ENCODE measurements around the gene FOLR2. TPM values are rescaled to one million over a fixed set of nuclear protein-coding genes. Genes with fewer than 3 reads are reported as not detected.

The FOLR2 gene
- total RNA-seq, 3 donors from 2014 or later (not counting 1 experiment from before 2014, with no cell fraction given), result not detected

GRCh38 chr11:72228844-72229231, 12.2 kb downstream of the FOLR2 start:
- H3K4me3 ChIP-seq (ENCODE audit: low read length), result no peak overlapping the region
- H3K27me3 Mint-ChIP-seq (ENCODE audit: low read depth in 2 of 2), result no peaks in the 10 kb centered on the region
- H3K27ac ChIP-seq (ENCODE audit: low read length), result no peak overlapping the region
- peaks cover 48% of the 10 kb centered on the region for H3K36me3 ChIP-seq (ENCODE audit: control insufficient read depth, insufficient read depth, low read length)
- intact Hi-C loops (cut with micrococcal nuclease), result no loop called here
- peaks cover 8 to 42% of the 10 kb centered on the region in 2 donors for H3K4me1 Mint-ChIP-seq
- H3K36me3 Mint-ChIP-seq, result no peaks in the 10 kb centered on the region
- no peak overlapping the region for H3K4me3 Mint-ChIP-seq
- no peaks in the 10 kb centered on the region for H3K9me3 ChIP-seq (ENCODE audit: control insufficient read depth, insufficient read depth, low read length)
- H3K4me1 ChIP-seq (ENCODE audit: control insufficient read depth, insufficient read depth, low read length), result peaks cover 25% of the 10 kb centered on the region
- ATAC-seq (no peak), DNase-seq (no peak)
- no peak for TF ChIP-seq CTCF (IDR thresholded peaks at IDR 0.05)
- no peaks in the 10 kb centered on the region for H3K9me3 Mint-ChIP-seq
- no peaks in the 10 kb centered on the region for H3K27me3 ChIP-seq (ENCODE audit: control insufficient read depth, insufficient read depth, low read length)
- peak overlapping the region in 1 of 2 donors; percentile 48 for H3K27ac Mint-ChIP-seq
- 92% methylated on average over 7 of the region's 7 CpGs for WGBS (ENCODE audit: insufficient coverage)

GRCh38 chr11:72229336-72229924, 12.8 kb downstream of the FOLR2 start:
- intact Hi-C loops (cut with micrococcal nuclease), result no loop called here
- no peak for TF ChIP-seq CTCF (IDR thresholded peaks at IDR 0.05)
- H3K27me3 ChIP-seq (ENCODE audit: control insufficient read depth, insufficient read depth, low read length), result no peaks in the 10 kb centered on the region
- peaks cover 53% of the 10 kb centered on the region for H3K36me3 ChIP-seq (ENCODE audit: control insufficient read depth, insufficient read depth, low read length)
- H3K4me3 ChIP-seq (ENCODE audit: low read length), result no peak overlapping the region
- H3K4me1 ChIP-seq (ENCODE audit: control insufficient read depth, insufficient read depth, low read length), result peaks cover 19% of the 10 kb centered on the region
- Mint-ChIP-seq H3K9me3 (no peaks in the 10 kb centered on the region), H3K4me3 (no peak overlapping the region), H3K36me3 (no peaks in the 10 kb centered on the region), H3K27me3 (ENCODE audit: low read depth in 2 of 2) (no peaks in the 10 kb centered on the region), H3K27ac (peak overlapping the region in 1 of 2 donors; percentile 48), H3K4me1 (peaks cover 13 to 41% of the 10 kb centered on the region in 2 donors)
- WGBS (ENCODE audit: insufficient coverage), result 95% methylated on average over 8 of the region's 8 CpGs
- no peak for DNase-seq
- no peak for ATAC-seq
- H3K9me3 ChIP-seq (ENCODE audit: control insufficient read depth, insufficient read depth, low read length), result no peaks in the 10 kb centered on the region
- H3K27ac ChIP-seq (ENCODE audit: low read length), result no peak overlapping the region

GRCh38 chr11:72229925-72230763, 13.6 kb downstream of the FOLR2 start:
- no peak for TF ChIP-seq CTCF (IDR thresholded peaks at IDR 0.05)
- H3K4me3 ChIP-seq (ENCODE audit: low read length), result no peak overlapping the region
- Mint-ChIP-seq H3K9me3 (no peaks in the 10 kb centered on the region), H3K4me1 (peaks cover 16 to 45% of the 10 kb centered on the region in 2 donors), H3K4me3 (no peak overlapping the region), H3K27me3 (ENCODE audit: low read depth in 2 of 2) (no peaks in the 10 kb centered on the region), H3K36me3 (no peaks in the 10 kb centered on the region), H3K27ac (no peak overlapping the region)
- no peak for ATAC-seq
- H3K9me3 ChIP-seq (ENCODE audit: control insufficient read depth, insufficient read depth, low read length), result no peaks in the 10 kb centered on the region
- 97% methylated on average over 21 of the region's 21 CpGs for WGBS (ENCODE audit: insufficient coverage)
- intact Hi-C loops (cut with micrococcal nuclease), result no loop called here
- peaks cover 56% of the 10 kb centered on the region for H3K36me3 ChIP-seq (ENCODE audit: control insufficient read depth, insufficient read depth, low read length)
- no peak for DNase-seq
- H3K4me1 ChIP-seq (ENCODE audit: control insufficient read depth, insufficient read depth, low read length), result peaks cover 18% of the 10 kb centered on the region
- no peaks in the 10 kb centered on the region for H3K27me3 ChIP-seq (ENCODE audit: control insufficient read depth, insufficient read depth, low read length)
- H3K27ac ChIP-seq (ENCODE audit: low read length), result no peak overlapping the region
